ENCODE results near the gene STAU1. TPM values are rescaled to one million over a fixed set of nuclear protein-coding genes. Genes with fewer than 3 reads are reported as not detected.

STAU1 gene
- total RNA-seq, 2 donors from 2014 or later = 73.2 to 94.7 TPM

DNA sequence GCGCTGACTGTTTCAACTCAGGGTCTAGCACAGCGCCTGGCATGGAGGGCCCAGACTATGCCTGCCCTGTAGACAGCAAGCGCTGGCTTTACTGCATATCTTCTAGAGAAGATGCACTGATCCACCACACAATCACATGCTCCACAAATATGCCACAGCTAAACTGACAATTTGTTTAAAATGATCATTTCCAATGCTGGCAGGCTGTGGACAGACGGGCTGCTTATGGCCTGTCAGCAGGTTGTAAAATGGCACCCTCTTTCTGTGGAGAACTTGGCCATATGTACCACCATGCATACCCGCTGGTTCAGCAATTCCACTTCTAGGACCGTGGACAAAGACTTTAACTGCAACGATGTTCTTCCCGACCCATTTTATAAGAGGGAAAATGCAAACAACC lies 40.8 kb downstream of the STAU1 start:
- intact Hi-C loops (cut with DNase I) = no loop called here

DNA sequence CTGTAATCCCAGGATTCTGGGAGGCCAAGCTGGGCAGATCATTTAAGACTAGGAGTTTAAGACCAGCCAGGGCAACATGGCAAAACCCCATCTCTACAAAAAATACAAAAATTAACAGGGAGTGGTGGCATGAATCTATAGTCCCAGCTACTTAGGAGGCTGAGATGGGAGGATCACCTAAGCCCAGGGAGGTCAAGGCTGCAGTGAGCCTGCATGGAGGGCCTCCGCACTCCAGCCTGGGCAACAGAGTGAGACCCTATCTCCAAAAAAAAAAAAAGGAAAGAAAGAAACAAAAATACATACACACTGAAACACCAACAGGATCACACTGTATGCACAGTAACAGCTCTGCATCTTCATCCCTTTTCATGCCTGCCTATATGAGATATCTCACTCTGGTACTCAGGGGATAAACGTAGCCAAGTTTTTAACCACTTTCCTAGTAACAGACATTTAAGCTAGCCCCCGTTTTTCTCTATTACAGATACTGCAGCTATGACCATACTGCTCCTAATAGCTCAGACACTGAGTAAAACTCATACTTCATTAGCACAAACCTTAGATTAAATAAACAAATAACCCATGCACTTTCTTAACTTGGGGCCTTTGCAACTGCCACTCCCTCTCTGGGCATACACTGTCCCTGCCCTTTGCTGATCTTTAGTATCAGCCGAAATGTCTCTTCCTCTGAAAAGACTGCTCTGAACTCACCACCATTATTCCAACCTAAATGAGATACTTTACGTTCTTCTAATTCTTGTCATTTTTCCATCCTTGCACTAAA lies 41.5 kb downstream of the STAU1 start:
- Histone ChIP-seq H3K9me3 (no peaks in the 10 kb centered on the region), H3K27ac (no peak overlapping the region), H3K4me3 (no peak overlapping the region), H3K36me3 (no peaks in the 10 kb centered on the region), H3K4me1 (replicated peaks) (no peaks in the 10 kb centered on the region), H3K27me3 (replicated peaks; ENCODE audit: insufficient read depth) (no peaks in the 10 kb centered on the region)
- TF ChIP-seq, protein P1, sequence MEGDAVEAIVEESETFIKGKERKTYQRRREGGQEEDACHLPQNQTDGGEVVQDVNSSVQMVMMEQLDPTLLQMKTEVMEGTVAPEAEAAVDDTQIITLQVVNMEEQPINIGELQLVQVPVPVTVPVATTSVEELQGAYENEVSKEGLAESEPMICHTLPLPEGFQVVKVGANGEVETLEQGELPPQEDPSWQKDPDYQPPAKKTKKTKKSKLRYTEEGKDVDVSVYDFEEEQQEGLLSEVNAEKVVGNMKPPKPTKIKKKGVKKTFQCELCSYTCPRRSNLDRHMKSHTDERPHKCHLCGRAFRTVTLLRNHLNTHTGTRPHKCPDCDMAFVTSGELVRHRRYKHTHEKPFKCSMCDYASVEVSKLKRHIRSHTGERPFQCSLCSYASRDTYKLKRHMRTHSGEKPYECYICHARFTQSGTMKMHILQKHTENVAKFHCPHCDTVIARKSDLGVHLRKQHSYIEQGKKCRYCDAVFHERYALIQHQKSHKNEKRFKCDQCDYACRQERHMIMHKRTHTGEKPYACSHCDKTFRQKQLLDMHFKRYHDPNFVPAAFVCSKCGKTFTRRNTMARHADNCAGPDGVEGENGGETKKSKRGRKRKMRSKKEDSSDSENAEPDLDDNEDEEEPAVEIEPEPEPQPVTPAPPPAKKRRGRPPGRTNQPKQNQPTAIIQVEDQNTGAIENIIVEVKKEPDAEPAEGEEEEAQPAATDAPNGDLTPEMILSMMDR (IDR thresholded peaks at IDR 0.05) = no peak
- TF ChIP-seq POLR2A (IDR thresholded peaks at IDR 0.05) (no peak), POLR2AphosphoS5 (IDR thresholded peaks at IDR 0.05) (no peak)
- 72% methylated on average over 5 of the region's 5 CpGs for WGBS
- intact Hi-C loops (cut with DNase I) = no loop called here
- no peak for DNase-seq (ENCODE audit: low spot score)

More for the DNA sequence above, 40.8 kb downstream of the STAU1 start:
- Histone ChIP-seq H3K4me3 (no peak overlapping the region), H3K36me3 (no peaks in the 10 kb centered on the region), H3K27ac (no peak overlapping the region), H3K27me3 (replicated peaks; ENCODE audit: insufficient read depth) (no peaks in the 10 kb centered on the region), H3K9me3 (no peaks in the 10 kb centered on the region), H3K4me1 (replicated peaks) (no peaks in the 10 kb centered on the region)
- 76% methylated on average over 8 of the region's 8 CpGs for whole genome bisulfite sequencing
- TF ChIP-seq POLR2AphosphoS5 (IDR thresholded peaks at IDR 0.05) (no peak), POLR2A (IDR thresholded peaks at IDR 0.05) (no peak)
- TF ChIP-seq, protein P1 (IDR thresholded peaks at IDR 0.05) = no peak
- DNase-seq (ENCODE audit: low spot score) = no peak

DNA sequence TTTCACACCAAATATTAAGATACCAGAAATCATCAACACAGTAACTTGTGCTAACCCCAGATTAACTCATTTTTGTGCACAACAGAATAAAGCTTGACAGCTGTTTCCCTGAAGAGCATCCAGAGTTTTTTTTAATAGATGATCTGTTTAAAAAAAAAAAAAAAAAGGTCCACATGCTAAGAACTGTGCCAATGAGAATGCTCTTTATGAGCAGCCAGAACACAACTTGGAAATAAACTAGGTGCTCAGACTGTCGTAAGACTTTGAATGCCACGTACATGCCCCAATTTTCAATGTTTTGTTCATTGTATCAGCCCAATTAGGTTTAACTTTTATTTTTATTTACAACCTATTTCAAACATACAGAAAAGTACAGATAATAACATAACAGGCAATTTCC lies 47.3 kb downstream of the STAU1 start:
- WGBS = 26% methylated on average over 2 of the region's 2 CpGs
- Histone ChIP-seq H3K4me1 (replicated peaks) (no peaks in the 10 kb centered on the region), H3K4me3 (no peak overlapping the region), H3K27ac (peak overlapping the region; percentile 26 to 30), H3K36me3 (no peaks in the 10 kb centered on the region), H3K9me3 (no peaks in the 10 kb centered on the region), H3K27me3 (replicated peaks; ENCODE audit: insufficient read depth) (no peaks in the 10 kb centered on the region)
- intact Hi-C loops (cut with DNase I) = no loop called here
- no peak for DNase-seq (ENCODE audit: low spot score)
- TF ChIP-seq POLR2AphosphoS5 (IDR thresholded peaks at IDR 0.05) (no peak), POLR2A (IDR thresholded peaks at IDR 0.05) (no peak)
- TF ChIP-seq, protein P1 (IDR thresholded peaks at IDR 0.05) = no peak

DNA sequence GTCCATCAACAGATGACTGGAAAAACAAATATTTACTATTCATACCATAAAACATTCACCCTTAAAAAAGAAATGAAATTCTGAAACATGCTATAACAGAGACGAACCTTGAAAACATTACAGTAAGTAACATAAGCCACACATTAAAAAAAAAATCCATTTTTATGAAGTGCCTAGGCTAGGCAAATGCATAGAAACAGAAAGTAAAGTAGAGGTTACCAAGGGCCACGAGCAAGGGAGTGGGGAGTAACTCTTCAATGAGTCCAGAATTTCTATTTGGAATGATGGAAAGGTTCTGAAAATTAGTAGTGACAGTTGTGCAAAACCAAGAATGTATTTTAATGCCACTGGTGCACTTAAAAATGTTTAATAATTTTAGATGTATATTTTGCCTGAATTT lies 47.7 kb downstream of the STAU1 start:
- no peak for DNase-seq (ENCODE audit: low spot score)
- no peak overlapping the region for H3K4me3 ChIP-seq
- no peaks in the 10 kb centered on the region for H3K27me3 ChIP-seq (replicated peaks; ENCODE audit: insufficient read depth)
- H3K36me3 ChIP-seq = no peaks in the 10 kb centered on the region
- H3K4me1 ChIP-seq (replicated peaks) = no peaks in the 10 kb centered on the region
- TF ChIP-seq POLR2A (IDR thresholded peaks at IDR 0.05) (no peak), POLR2AphosphoS5 (IDR thresholded peaks at IDR 0.05) (no peak)
- TF ChIP-seq, protein P1 (IDR thresholded peaks at IDR 0.05) = no peak
- intact Hi-C loops (cut with DNase I) = no loop called here
- H3K27ac ChIP-seq = no peak overlapping the region
- no peaks in the 10 kb centered on the region for H3K9me3 ChIP-seq
- 33% methylated on average over 2 of the region's 2 CpGs for WGBS

DNA sequence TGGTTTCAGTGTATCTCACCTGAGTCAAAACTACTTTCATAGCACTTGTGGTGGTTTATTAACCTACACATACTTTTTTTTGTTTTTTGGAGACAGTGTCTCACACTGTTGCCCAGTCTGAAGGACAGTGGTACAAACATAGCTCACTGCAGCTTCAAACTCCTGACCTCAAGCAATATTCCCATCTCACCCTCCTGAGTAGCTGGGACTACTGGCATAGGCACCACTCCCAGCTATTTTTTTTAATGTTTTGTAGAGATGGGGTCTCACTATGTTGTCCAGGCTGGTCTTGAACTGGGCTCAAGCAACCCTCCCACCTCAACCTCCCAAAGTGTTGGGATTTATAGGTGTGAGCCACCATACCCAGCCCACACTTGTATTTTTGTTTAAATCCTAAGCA lies 49.7 kb downstream of the STAU1 start:
- intact Hi-C loops (cut with DNase I) = no loop called here
- Histone ChIP-seq H3K27me3 (replicated peaks; ENCODE audit: insufficient read depth) (no peaks in the 10 kb centered on the region), H3K4me3 (no peak overlapping the region), H3K36me3 (no peaks in the 10 kb centered on the region), H3K9me3 (no peaks in the 10 kb centered on the region), H3K4me1 (replicated peaks) (no peaks in the 10 kb centered on the region), H3K27ac (no peak overlapping the region)
- DNase-seq (ENCODE audit: low spot score) = no peak
- TF ChIP-seq POLR2A (IDR thresholded peaks at IDR 0.05) (no peak), POLR2AphosphoS5 (IDR thresholded peaks at IDR 0.05) (no peak)
- TF ChIP-seq, protein P1 (IDR thresholded peaks at IDR 0.05) = no peak

Data from prostate gland (tissue), 2 donors.